ENCODE data around the gene KRT82. TPM values are rescaled to one million over a fixed set of nuclear protein-coding genes. Genes with fewer than 3 reads are reported as not detected.

The KRT82 gene
- total RNA-seq, 6 experiments from 2014 or later: not detected

GRCh38 chr12:52391618-52392002 is 14.5 kb downstream of the KRT82 start:
- H3K27me3 ChIP-seq: no peaks in the 10 kb centered on the region
- no peaks in the 10 kb centered on the region for H3K9me3 ChIP-seq
- 20% methylated on average over 1 of the region's 4 CpGs for WGBS (ENCODE audit: insufficient coverage, low coverage, low lambda C conversion rate, missing lambda C conversion rate)
- DNase-seq: no peak
- no peak for TF ChIP-seq POLR2A (IDR thresholded peaks at IDR 0.05)
- TF ChIP-seq CTCF (IDR thresholded peaks at IDR 0.05): no peak
- no peaks in the 10 kb centered on the region for H3K4me1 ChIP-seq
- ATAC-seq: no peak
- intact Hi-C loops (cut with DNase I): loop anchor here in 1 of 2 donors (10.0 kb wide), 1 partner anchor 173 kb away; no protein-coding TSS in a partner anchor
- H3K4me3 ChIP-seq: no peak overlapping the region
- no peaks in the 10 kb centered on the region for H3K36me3 ChIP-seq
- H3K27ac ChIP-seq: no peak overlapping the region

- Histone ChIP-seq H3K9me3 (no peaks in the 10 kb centered on the region), H3K27me3 (no peaks in the 10 kb centered on the region), H3K4me3 (no peak overlapping the region), H3K27ac (no peak overlapping the region), H3K36me3 (no peaks in the 10 kb centered on the region), H3K4me1 (no peaks in the 10 kb centered on the region)
- peak; percentile 22 to 41 (median 34) for ATAC-seq
- no peak for DNase-seq
- WGBS (ENCODE audit: insufficient coverage, low coverage, low lambda C conversion rate, missing lambda C conversion rate): 40% methylated on average over 1 of the region's 11 CpGs
- peak; percentile 27 to 49 (median 36) for TF ChIP-seq CTCF (IDR thresholded peaks at IDR 0.05)
- no peak for TF ChIP-seq POLR2A (IDR thresholded peaks at IDR 0.05)
- intact Hi-C loops (cut with DNase I): loop anchor here in 1 of 2 donors (10.0 kb wide), 1 partner anchor 174 kb away; no protein-coding TSS in a partner anchor
Measured at GRCh38 chr12:52390739-52391617, 15.2 kb downstream of the KRT82 start.

GRCh38 chr12:52389313-52390207 is 16.6 kb downstream of the KRT82 start:
- TF ChIP-seq CTCF (IDR thresholded peaks at IDR 0.05): no peak
- TF ChIP-seq POLR2A (IDR thresholded peaks at IDR 0.05): no peak
- Histone ChIP-seq H3K4me1 (no peaks in the 10 kb centered on the region), H3K4me3 (no peak overlapping the region), H3K27ac (no peak overlapping the region), H3K36me3 (no peaks in the 10 kb centered on the region), H3K27me3 (no peaks in the 10 kb centered on the region), H3K9me3 (no peaks in the 10 kb centered on the region)
- ATAC-seq: no peak
- 53% methylated on average over 9 of the region's 9 CpGs for WGBS (ENCODE audit: insufficient coverage, low coverage, low lambda C conversion rate, missing lambda C conversion rate)
- no peak for DNase-seq
- intact Hi-C loops (cut with DNase I): loop anchor here in 1 of 2 donors (10.0 kb wide), 1 partner anchor 175 kb away; no protein-coding TSS in a partner anchor

GRCh38 chr12:52387859-52388258 is 18.3 kb downstream of the KRT82 start:
- intact Hi-C loops (cut with DNase I): no loop called here
- Histone ChIP-seq H3K4me1 (no peaks in the 10 kb centered on the region), H3K27ac (no peak overlapping the region), H3K27me3 (no peaks in the 10 kb centered on the region), H3K9me3 (no peaks in the 10 kb centered on the region), H3K4me3 (no peak overlapping the region), H3K36me3 (no peaks in the 10 kb centered on the region)
- TF ChIP-seq CTCF (IDR thresholded peaks at IDR 0.05): no peak
- no peak for TF ChIP-seq POLR2A (IDR thresholded peaks at IDR 0.05)
- WGBS (ENCODE audit: insufficient coverage, low coverage, low lambda C conversion rate, missing lambda C conversion rate): 78% methylated on average over 2 of the region's 2 CpGs
- no peak for DNase-seq
- ATAC-seq: no peak

Data from right lobe of liver (tissue), 6 donors.